GM12891 (cell line): Measurements from ENCODE around the gene GRB2.

ENCODE experiments used
- POLR2A ChIP-seq: IDR thresholded peaks from 2 replicates; pipeline ENCODE4 v1.6.1; 2011; ENCODE audit warnings: low read depth, low read length, control low read depth
- POLR2AphosphoS5 ChIP-seq: IDR thresholded peaks from 2 replicates; pipeline ENCODE4 v1.6.1; 2011; ENCODE audit warnings: low read depth, low read length, control low read depth
- POU2F2 ChIP-seq: IDR thresholded peaks from 2 replicates; pipeline ENCODE4 v1.6.1; 2011; ENCODE audit warnings: low read depth, mild to moderate bottlenecking, control low read depth, low read length, moderate library complexity
- TAF1 ChIP-seq: IDR thresholded peaks from 2 replicates; pipeline ENCODE4 v1.6.1; 2011; ENCODE audit warnings: low read depth, low read length, control low read depth

DNA sequence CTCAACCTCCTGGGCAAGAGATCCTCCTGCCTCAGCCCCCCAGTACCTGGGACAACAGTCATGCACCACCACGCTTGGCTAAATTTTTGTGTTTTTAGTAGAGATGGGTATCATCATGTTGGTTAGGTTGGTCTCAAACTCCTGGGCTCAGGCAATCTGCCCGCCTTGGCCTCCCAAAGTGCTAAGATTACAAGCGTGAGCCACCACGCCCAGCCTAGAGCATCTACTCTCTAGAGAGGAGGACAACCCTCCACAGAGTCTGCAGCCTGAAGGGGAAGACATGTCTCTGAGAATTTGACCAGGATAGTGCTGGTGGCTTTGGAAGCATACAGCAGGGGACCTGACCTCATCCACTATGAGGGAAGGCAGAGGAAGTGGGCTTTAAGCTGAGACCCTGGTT is 4.7 kb upstream of the GRB2 start:
- no peak for TF ChIP-seq TAF1
- TF ChIP-seq POLR2A = no peak
- TF ChIP-seq POLR2AphosphoS5 = no peak
- TF ChIP-seq POU2F2 = no peak
